Mucosa of rectum (tissue), 2 donors: ENCODE results near the gene FRRS1L.

ENCODE experiments used
- H3K27ac ChIP-seq, 2 donors: one replicate each; pipeline ENCODE4 v1.7.0; 2013; ENCODE audit warnings: inconsistent platforms in 2 of 2, low read depth in 2 of 2, low read length in 2 of 2
- H3K27me3 ChIP-seq, 2 donors: one replicate each; pipeline ENCODE4 v1.7.0; 2013; ENCODE audit warnings: low read length in 2 of 2; ENCODE audit not compliant: control insufficient read depth in 2 of 2, insufficient read depth in 2 of 2
- H3K36me3 ChIP-seq, 2 donors: one replicate each; pipeline ENCODE4 v1.7.0; 2013; ENCODE audit warnings: low read length in 2 of 2; ENCODE audit not compliant: control insufficient read depth in 2 of 2, insufficient read depth in 2 of 2
- H3K4me1 ChIP-seq, 2 donors: one replicate each; pipeline ENCODE4 v1.7.0; 2013; ENCODE audit warnings: low read length in 2 of 2, mild to moderate bottlenecking in 1 of 2; ENCODE audit not compliant: control insufficient read depth in 2 of 2, insufficient read depth in 2 of 2
- H3K4me3 ChIP-seq, 2 donors: one replicate each; pipeline ENCODE4 v1.7.0; 2013; ENCODE audit warnings: low read length in 2 of 2
- H3K9ac ChIP-seq, 2 donors: one replicate each; pipeline ENCODE4 v1.7.0; 2013; ENCODE audit warnings: low read length in 2 of 2, low read depth in 1 of 2, mild to moderate bottlenecking in 1 of 2
- H3K9me3 ChIP-seq, 2 donors: one replicate each; pipeline ENCODE4 v1.7.0; 2013; ENCODE audit warnings: low read length in 2 of 2; ENCODE audit not compliant: control insufficient read depth in 2 of 2
- donor health status: healthy.
- donor health status: Normal muscosa, but diverticular disease.

The FRRS1L gene

GRCh38 chr9:109097146-109097545 is 69.9 kb downstream of the FRRS1L start:
- no peaks in the 10 kb centered on the region for H3K27me3 ChIP-seq
- H3K9ac ChIP-seq: no peak overlapping the region
- H3K4me1 ChIP-seq: peaks cover 0 to 3% of the 10 kb centered on the region in 2 donors
- H3K4me3 ChIP-seq: no peak overlapping the region
- no peak overlapping the region for H3K27ac ChIP-seq
- H3K9me3 ChIP-seq: no peaks in the 10 kb centered on the region
- peaks cover 19% of the 10 kb centered on the region in 2 donors for H3K36me3 ChIP-seq

GRCh38 chr9:109095321-109095720 is 71.7 kb downstream of the FRRS1L start:
- H3K9ac ChIP-seq: no peak overlapping the region
- no peaks in the 10 kb centered on the region for H3K9me3 ChIP-seq
- no peaks in the 10 kb centered on the region for H3K27me3 ChIP-seq
- H3K4me3 ChIP-seq: no peak overlapping the region
- H3K27ac ChIP-seq: no peak overlapping the region
- H3K36me3 ChIP-seq: peaks cover 23 to 28% of the 10 kb centered on the region in 2 donors
- peaks cover 0 to 3% of the 10 kb centered on the region in 2 donors for H3K4me1 ChIP-seq

GRCh38 chr9:109094268-109094667 is 72.8 kb downstream of the FRRS1L start:
- peaks cover 20 to 32% of the 10 kb centered on the region in 2 donors for H3K36me3 ChIP-seq
- H3K4me3 ChIP-seq: no peak overlapping the region
- peaks cover 0 to 3% of the 10 kb centered on the region in 2 donors for H3K4me1 ChIP-seq
- H3K9ac ChIP-seq: no peak overlapping the region
- no peaks in the 10 kb centered on the region for H3K9me3 ChIP-seq
- H3K27ac ChIP-seq: no peak overlapping the region
- H3K27me3 ChIP-seq: no peaks in the 10 kb centered on the region

GRCh38 chr9:109092587-109092986 is 74.5 kb downstream of the FRRS1L start:
- peaks cover 28 to 44% of the 10 kb centered on the region in 2 donors for H3K36me3 ChIP-seq
- H3K27me3 ChIP-seq: no peaks in the 10 kb centered on the region
- H3K9ac ChIP-seq: no peak overlapping the region
- no peak overlapping the region for H3K4me3 ChIP-seq
- H3K27ac ChIP-seq: no peak overlapping the region
- H3K4me1 ChIP-seq: no peaks in the 10 kb centered on the region
- no peaks in the 10 kb centered on the region for H3K9me3 ChIP-seq

- no peaks in the 10 kb centered on the region for H3K27me3 ChIP-seq
- no peak overlapping the region for H3K9ac ChIP-seq
- H3K36me3 ChIP-seq: peaks cover 28 to 48% of the 10 kb centered on the region in 2 donors
- H3K4me3 ChIP-seq: no peak overlapping the region
- no peaks in the 10 kb centered on the region for H3K4me1 ChIP-seq
- no peak overlapping the region for H3K27ac ChIP-seq
- H3K9me3 ChIP-seq: no peaks in the 10 kb centered on the region
These were observed 74.9 kb downstream of the FRRS1L start for GRCh38 chr9:109092051-109092580.

GRCh38 chr9:109088221-109088620 is 78.8 kb downstream of the FRRS1L start:
- Histone ChIP-seq H3K4me3 (no peak overlapping the region), H3K27me3 (no peaks in the 10 kb centered on the region), H3K27ac (no peak overlapping the region), H3K9me3 (no peaks in the 10 kb centered on the region), H3K36me3 (peaks cover 33 to 43% of the 10 kb centered on the region in 2 donors), H3K4me1 (no peaks in the 10 kb centered on the region), H3K9ac (no peak overlapping the region)

- Histone ChIP-seq H3K4me1 (no peaks in the 10 kb centered on the region), H3K9me3 (no peaks in the 10 kb centered on the region), H3K27me3 (no peaks in the 10 kb centered on the region), H3K4me3 (no peak overlapping the region), H3K36me3 (peaks cover 31 to 39% of the 10 kb centered on the region in 2 donors), H3K9ac (no peak overlapping the region), H3K27ac (no peak overlapping the region)
These were observed 79.3 kb downstream of the FRRS1L start for GRCh38 chr9:109087795-109088194.

- Histone ChIP-seq H3K4me3 (no peak overlapping the region), H3K27me3 (no peaks in the 10 kb centered on the region), H3K27ac (no peak overlapping the region), H3K36me3 (peaks cover 21 to 33% of the 10 kb centered on the region in 2 donors), H3K9ac (no peak overlapping the region), H3K4me1 (no peaks in the 10 kb centered on the region), H3K9me3 (no peaks in the 10 kb centered on the region)
These were observed 80.8 kb downstream of the FRRS1L start for GRCh38 chr9:109086221-109086620.

- Histone ChIP-seq H3K4me1 (no peaks in the 10 kb centered on the region), H3K9ac (no peak overlapping the region), H3K9me3 (no peaks in the 10 kb centered on the region), H3K36me3 (peaks cover 21 to 27% of the 10 kb centered on the region in 2 donors), H3K27me3 (no peaks in the 10 kb centered on the region), H3K4me3 (no peak overlapping the region), H3K27ac (no peak overlapping the region)
These were observed 81.5 kb downstream of the FRRS1L start for GRCh38 chr9:109085510-109085909.

- no peaks in the 10 kb centered on the region for H3K27me3 ChIP-seq
- no peak overlapping the region for H3K27ac ChIP-seq
- no peak overlapping the region for H3K9ac ChIP-seq
- H3K36me3 ChIP-seq: peaks cover 26 to 29% of the 10 kb centered on the region in 2 donors
- H3K4me3 ChIP-seq: no peak overlapping the region
- no peaks in the 10 kb centered on the region for H3K4me1 ChIP-seq
- no peaks in the 10 kb centered on the region for H3K9me3 ChIP-seq
These were observed 83.1 kb downstream of the FRRS1L start for GRCh38 chr9:109083813-109084405.
